ENCODE measurements around the gene KRT79.

The KRT79 gene

GRCh38 chr12:52820521-52820920 lies 13.6 kb downstream of the KRT79 start:
- Histone ChIP-seq H3K27me3 (peaks cover 12% of the 10 kb centered on the region), H3K4me3 (ENCODE audit: low read depth in 1 of 2, low read length in 1 of 2) (no peak overlapping the region), H3K36me3 (no peaks in the 10 kb centered on the region), H3K27ac (no peak overlapping the region), H3K9me3 (no peaks in the 10 kb centered on the region), H3K4me1 (ENCODE audit: control insufficient read depth in 1 of 2, insufficient read depth in 1 of 2, low read depth in 1 of 2, low read length in 1 of 2) (no peaks in the 10 kb centered on the region)
- no peak for TF ChIP-seq CTCF (IDR thresholded peaks at IDR 0.05)

- no peak overlapping the region for H3K27ac ChIP-seq
- H3K27me3 ChIP-seq: peaks cover 12% of the 10 kb centered on the region
- no peak for TF ChIP-seq CTCF (IDR thresholded peaks at IDR 0.05)
- H3K4me3 ChIP-seq (ENCODE audit: low read depth in 1 of 2, low read length in 1 of 2): no peak overlapping the region
- no peaks in the 10 kb centered on the region for H3K36me3 ChIP-seq
- no peaks in the 10 kb centered on the region for H3K4me1 ChIP-seq (ENCODE audit: control insufficient read depth in 1 of 2, insufficient read depth in 1 of 2, low read depth in 1 of 2, low read length in 1 of 2)
- no peaks in the 10 kb centered on the region for H3K9me3 ChIP-seq
Observed at GRCh38 chr12:52819731-52820510, 14.2 kb downstream of the KRT79 start.

- no peak for TF ChIP-seq CTCF (IDR thresholded peaks at IDR 0.05)
- Histone ChIP-seq H3K36me3 (no peaks in the 10 kb centered on the region), H3K9me3 (no peaks in the 10 kb centered on the region), H3K4me1 (ENCODE audit: control insufficient read depth in 1 of 2, insufficient read depth in 1 of 2, low read depth in 1 of 2, low read length in 1 of 2) (no peaks in the 10 kb centered on the region), H3K27ac (no peak overlapping the region), H3K27me3 (peaks cover 12% of the 10 kb centered on the region), H3K4me3 (ENCODE audit: low read depth in 1 of 2, low read length in 1 of 2) (no peak overlapping the region)
Observed at GRCh38 chr12:52818887-52819420, 15.2 kb downstream of the KRT79 start.

- Histone ChIP-seq H3K9me3 (no peaks in the 10 kb centered on the region), H3K4me1 (ENCODE audit: control insufficient read depth in 1 of 2, insufficient read depth in 1 of 2, low read depth in 1 of 2, low read length in 1 of 2) (no peaks in the 10 kb centered on the region), H3K27ac (no peak overlapping the region), H3K36me3 (no peaks in the 10 kb centered on the region), H3K4me3 (ENCODE audit: low read depth in 1 of 2, low read length in 1 of 2) (no peak overlapping the region), H3K27me3 (peaks cover 12% of the 10 kb centered on the region)
- TF ChIP-seq CTCF (IDR thresholded peaks at IDR 0.05): no peak
Observed at GRCh38 chr12:52818388-52818787, 15.7 kb downstream of the KRT79 start.

GRCh38 chr12:52817699-52818238 lies 16.3 kb downstream of the KRT79 start:
- TF ChIP-seq CTCF (IDR thresholded peaks at IDR 0.05): no peak
- H3K27me3 ChIP-seq: peaks cover 12% of the 10 kb centered on the region
- no peaks in the 10 kb centered on the region for H3K9me3 ChIP-seq
- no peak overlapping the region for H3K27ac ChIP-seq
- H3K4me1 ChIP-seq (ENCODE audit: control insufficient read depth in 1 of 2, insufficient read depth in 1 of 2, low read depth in 1 of 2, low read length in 1 of 2): no peaks in the 10 kb centered on the region
- H3K36me3 ChIP-seq: no peaks in the 10 kb centered on the region
- no peak overlapping the region for H3K4me3 ChIP-seq (ENCODE audit: low read depth in 1 of 2, low read length in 1 of 2)

All from neutrophil (primary cell).